H1 (cell line): ENCODE measurements around the gene SYT15. TPM values are rescaled to one million over a fixed set of nuclear protein-coding genes. Genes with fewer than 3 reads are reported as not detected.

ENCODE experiments used
- CTCF ChIA-PET: fragments of 300-600 bp; sonication (Branson Sonifier 250); formaldehyde crosslinking; loops from one replicate; lab custom pipeline; 2021; ENCODE audit not compliant: partially characterized antibody; lab: Charles Lee
- POLR2A ChIA-PET: fragments of 300-600 bp; sonication (Branson Sonifier 250); formaldehyde crosslinking; loops from one replicate; lab custom pipeline; 2021; ENCODE audit warnings: inconsistent platforms; ENCODE audit not compliant: partially characterized antibody; lab: Charles Lee
- DNase-seq, 2 experiments: peaks; one replicate each; pipeline versions ENCODE4 v3.0.0 to v3.0.0-alpha.2; 2010 to 2022; ENCODE audit warnings: low spot score in 2 of 2, low read depth in 1 of 2, mixed read lengths in 1 of 2
- FAIRE-seq: peaks from 2 replicates; lab custom pipeline; 2011; peaks lifted over from hg19 to GRCh38; lab: Jason Lieb, UNC
- H2AFZ ChIP-seq: 2 replicates; pipeline ENCODE4 v1.8.1; 2012; ENCODE audit warnings: low read length, inconsistent platforms
- H2AK5ac ChIP-seq: 2 replicates; pipeline ENCODE4 v1.6.1; 2013; ENCODE audit warnings: low read depth, low read length
- H2BK120ac ChIP-seq: replicated peaks from 2 replicates; pipeline ENCODE3; 2013; ENCODE audit warnings: low read depth, low read length, inconsistent platforms
- H2BK12ac ChIP-seq: 2 replicates; pipeline ENCODE4 v1.6.1; 2013; ENCODE audit warnings: low read depth, low read length
- H2BK15ac ChIP-seq: 2 replicates; pipeline ENCODE4 v1.6.1; 2013; ENCODE audit warnings: low read length
- H2BK20ac ChIP-seq: 2 replicates; pipeline ENCODE4 v1.6.1; 2013; ENCODE audit warnings: low read length
- H2BK5ac ChIP-seq: 2 replicates; pipeline ENCODE4 v1.6.1; 2013; ENCODE audit warnings: low read depth, low read length
- H3K14ac ChIP-seq: 2 replicates; pipeline ENCODE4 v1.6.1; 2013; ENCODE audit warnings: inconsistent platforms; ENCODE audit not compliant: insufficient read length
- H3K18ac ChIP-seq: 2 replicates; pipeline ENCODE4 v1.6.1; 2013; ENCODE audit warnings: low read length; ENCODE audit errors: extremely low read depth
- H3K23ac ChIP-seq: 2 replicates; pipeline ENCODE4 v1.6.1; 2013; ENCODE audit warnings: inconsistent platforms; ENCODE audit not compliant: insufficient read length
- H3K23me2 ChIP-seq: 2 replicates; pipeline ENCODE4 v1.6.1; 2013; ENCODE audit warnings: low read depth, low read length
- H3K27ac ChIP-seq: 2 replicates; pipeline ENCODE4 v1.6.1; 2011; ENCODE audit warnings: low read depth, low read length, inconsistent platforms
- H3K27me3 ChIP-seq, 4 experiments: replicated peaks in 1 of 4; 1 replicate in 1 of 4; 2 replicates in 3 of 4; pipeline versions ENCODE4 v1.6.1 to v1.8.1; 2011 to 2013; ENCODE audit warnings: low read length in 3 of 4, mild to moderate bottlenecking in 3 of 4, inconsistent platforms in 2 of 4, mixed read lengths in 2 of 4, moderate library complexity in 1 of 4; ENCODE audit not compliant: control insufficient read depth in 3 of 4, insufficient read depth in 3 of 4; ENCODE audit errors: extremely low read depth in 1 of 4
- H3K36me3 ChIP-seq, 4 experiments: 2 replicates each; pipeline versions ENCODE4 v1.6.1 to v1.8.1; 2011 to 2013; ENCODE audit warnings: mild to moderate bottlenecking in 4 of 4, low read length in 3 of 4, moderate library complexity in 2 of 4, control low read depth in 1 of 4, inconsistent platforms in 1 of 4; ENCODE audit not compliant: insufficient read depth in 4 of 4, control insufficient read depth in 2 of 4
- H3K4ac ChIP-seq: replicated peaks from 2 replicates; pipeline ENCODE3; 2013; ENCODE audit warnings: low read length, low read depth, mixed read lengths, inconsistent platforms; ENCODE audit not compliant: insufficient read length
- H3K4me1 ChIP-seq, 4 experiments: replicated peaks in 1 of 4; 1 replicate in 1 of 4; 2 replicates in 3 of 4; pipeline versions ENCODE4 v1.6.1 to v1.8.1; 2011 to 2013; ENCODE audit warnings: low read length in 3 of 4, inconsistent platforms in 2 of 4, mixed read lengths in 1 of 4; ENCODE audit not compliant: insufficient read depth in 4 of 4, control insufficient read depth in 3 of 4
- H3K4me2 ChIP-seq, 2 experiments: 2 replicates each; pipeline versions ENCODE4 v1.6.1 to v1.8.1; 2011 to 2013; ENCODE audit warnings: low read depth in 2 of 2, low read length in 2 of 2, control low read depth in 1 of 2, inconsistent platforms in 1 of 2, mild to moderate bottlenecking in 1 of 2; ENCODE audit not compliant: insufficient read depth in 1 of 2
- H3K4me3 ChIP-seq, 4 experiments: fragments of 200-600, 300-600 bp in 1 of 4; sonication (generic), shearing (Covaris generic), sonication (Bioruptor Twin) in 1 of 4; 2 replicates each; pipeline versions ENCODE4 v1.5.1 to v1.8.1; 2011 to 2016; ENCODE audit warnings: low read length in 4 of 4, low read depth in 3 of 4, control low read depth in 2 of 4, inconsistent platforms in 2 of 4, mild to moderate bottlenecking in 2 of 4, mixed read lengths in 1 of 4, moderate library complexity in 1 of 4; ENCODE audit not compliant: insufficient read depth in 2 of 4; ENCODE audit errors: extremely low read depth in 1 of 4
- H3K56ac ChIP-seq: replicated peaks from 2 replicates; pipeline ENCODE3; 2013; ENCODE audit warnings: low read depth, mild to moderate bottlenecking, mixed read lengths, low read length, inconsistent platforms; ENCODE audit not compliant: insufficient read length
- H3K79me1 ChIP-seq: 2 replicates; pipeline ENCODE4 v1.6.1; 2013; ENCODE audit warnings: low read depth, low read length, control low read depth
- H3K79me2 ChIP-seq, 2 experiments: 2 replicates each; pipeline versions ENCODE4 v1.6.1 to v1.8.1; 2012 to 2013; ENCODE audit warnings: low read length in 2 of 2, mild to moderate bottlenecking in 2 of 2, inconsistent platforms in 1 of 2; ENCODE audit not compliant: insufficient read depth in 2 of 2, control insufficient read depth in 1 of 2
- H3K9ac ChIP-seq, 4 experiments: replicated peaks in 1 of 4; 1 replicate in 1 of 4; 2 replicates in 3 of 4; pipeline versions ENCODE4 v1.6.1 to v1.8.1; 2011 to 2013; ENCODE audit warnings: low read depth in 3 of 4, low read length in 3 of 4, control low read depth in 2 of 4, mild to moderate bottlenecking in 2 of 4, moderate library complexity in 2 of 4, inconsistent platforms in 1 of 4; ENCODE audit errors: extremely low read depth in 1 of 4
- H3K9me3 ChIP-seq, 2 experiments: 2 replicates each; pipeline versions ENCODE4 v1.6.1 to v1.8.1; 2012 to 2013; ENCODE audit warnings: mild to moderate bottlenecking in 2 of 2, moderate library complexity in 2 of 2, control low read depth in 1 of 2, inconsistent platforms in 1 of 2, low read depth in 1 of 2, low read length in 1 of 2, mixed read lengths in 1 of 2; ENCODE audit not compliant: insufficient read depth in 2 of 2
- H4K20me1 ChIP-seq, 2 experiments: replicated peaks in 1 of 2; 2 replicates each; pipeline versions ENCODE3 to v1.8.1; 2011 to 2013; ENCODE audit warnings: inconsistent platforms in 2 of 2, low read length in 2 of 2, mild to moderate bottlenecking in 1 of 2; ENCODE audit not compliant: insufficient read depth in 2 of 2, control insufficient read depth in 1 of 2
- H4K5ac ChIP-seq: 2 replicates; pipeline ENCODE4 v1.6.1; 2013; ENCODE audit warnings: low read length, low read depth, mixed read lengths, inconsistent platforms; ENCODE audit not compliant: insufficient read length
- H4K8ac ChIP-seq: 2 replicates; pipeline ENCODE4 v1.8.0; 2013; ENCODE audit warnings: mild to moderate bottlenecking, moderate library complexity, low read length, inconsistent platforms; ENCODE audit not compliant: insufficient read depth; ENCODE audit errors: extremely low read depth
- H4K91ac ChIP-seq: replicated peaks from 2 replicates; pipeline ENCODE3; 2013; ENCODE audit warnings: low read length, mixed read lengths, inconsistent platforms; ENCODE audit not compliant: insufficient read length
- KDM4A ChIP-seq: IDR thresholded peaks from one replicate; pipeline ENCODE4 v1.7.1; 2012; ENCODE audit warnings: low read depth, mild to moderate bottlenecking, moderate library complexity, low read length, inconsistent platforms; ENCODE audit not compliant: severe bottlenecking
- POLR2A ChIP-seq, 2 experiments: IDR thresholded peaks; 1 replicate in 1 of 2; 2 replicates in 1 of 2; pipeline ENCODE4 v1.6.1; 2011; ENCODE audit warnings: low read depth in 2 of 2, low read length in 2 of 2, mild to moderate bottlenecking in 2 of 2; ENCODE audit errors: control extremely low read depth in 1 of 2
- RNF2 ChIP-seq: fragments of 200-900, 300-1000 bp; sonication (generic); IDR thresholded peaks from 2 replicates; pipeline ENCODE4 v1.7.1; 2016; ENCODE audit warnings: borderline replicate concordance, low read depth, mild to moderate bottlenecking, antibody characterized with exemption, low read length; ENCODE audit not compliant: poor library complexity, severe bottlenecking; ENCODE audit errors: missing control alignments
- SIN3A ChIP-seq, 2 experiments: IDR thresholded peaks in 1 of 2; conservative IDR thresholded peaks in 1 of 2; 2 replicates each; pipeline ENCODE4 v1.6.1; 2011 to 2012; ENCODE audit warnings: low read length in 2 of 2, improper control_type of control experiment in 1 of 2, low read depth in 1 of 2, mild to moderate bottlenecking in 1 of 2
- TEAD4 ChIP-seq: IDR thresholded peaks from 2 replicates; pipeline ENCODE4 v1.6.1; 2012; ENCODE audit warnings: low read depth, low read length, inconsistent platforms, mixed read lengths
- WGBS, 2 experiments: shearing (Covaris generic) in 1 of 2; methylation state at CpG; one replicate each; pipeline versions ENCODE4 v1.1.6 to v1.1.7; 2013 to 2015; ENCODE audit warnings: low lambda C conversion rate in 2 of 2, mixed read lengths in 2 of 2, inconsistent platforms in 1 of 2, low coverage in 1 of 2, missing lambda C conversion rate in 1 of 2; ENCODE audit not compliant: insufficient replicate concordance in 2 of 2, insufficient coverage in 1 of 2, insufficient read length in 1 of 2; ENCODE audit errors: extremely low coverage in 1 of 2, missing lambda C conversion rate in 1 of 2; 5-methylcytosine and 5-hydroxymethylcytosine counted together
- polyA plus RNA-seq, 7 experiments: library from polyadenylated mRNA; depleted of rRNA in 3 of 7; stranded (reverse) in 5 of 7; unstranded in 2 of 7; fragments of >200 nt in 5 of 7; fragments of 200-250 nt in 2 of 7; gene quantifications; 1 replicate in 5 of 7; 2 replicates in 1 of 7; 4 replicates in 1 of 7; pipeline versions ENCODE4 v1.2.1 to v1.2.3, GENCODE V29; 2011 to 2013; ENCODE audit warnings: missing spikeins in 2 of 7, mixed read lengths in 2 of 7
- total RNA-seq: library from RNA; stranded (reverse); fragmentation: NEBNext Ultra II Directional; extraction: Animal tissue kit (Norgen Biotek cat#: 25700); gene quantifications from 2 replicates; pipeline ENCODE4 v1.2.1, GENCODE V29; 2021
- TF ChIP-seq, protein P1 (sequence below): IDR thresholded peaks from 2 replicates; pipeline ENCODE4 v1.6.1; 2012; ENCODE audit warnings: inconsistent platforms

SYT15 gene
- total and polyA plus RNA-seq, 2 of the 8 experiments (the other 6 are each of a cell fraction or from before 2014, with no cell fraction given), result 0.39 to 0.61 TPM

DNA sequence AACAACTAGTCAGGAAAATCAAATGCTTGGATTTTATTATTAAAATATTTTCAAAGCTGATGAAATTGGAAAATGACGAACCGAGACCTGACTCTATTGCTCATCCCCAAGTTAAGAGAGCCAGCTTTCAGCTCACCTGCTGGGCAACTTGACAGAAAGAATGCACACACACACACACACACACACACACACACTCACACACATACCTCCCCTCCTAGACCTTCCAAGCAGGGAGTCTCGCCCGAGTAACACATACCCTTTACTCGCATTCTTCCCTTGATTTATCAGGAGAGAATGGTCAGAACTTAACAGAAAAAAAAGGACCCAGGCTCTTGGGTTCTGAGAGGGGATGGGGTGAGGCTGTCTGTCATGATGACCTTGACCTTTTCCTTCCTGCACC, 41.6 kb upstream of the SYT15 start:
- Histone ChIP-seq H3K4ac (peak overlapping the region; percentile 10), H3K4me3 (no peak overlapping the region), H2BK120ac (no peak overlapping the region), H2AK5ac (no peak overlapping the region), H3K18ac (no peak overlapping the region), H3K27me3 (peaks cover 0 to 6% (median 1%) of the 10 kb centered on the region in 4 experiments; a peak in 4 of 7 replicates), H3K56ac (peak overlapping the region; percentile 8), H3K9ac (no peak overlapping the region), H2BK15ac (0 out of 2 replicates have a peak overlapping the region, but pooled peaks have one; percentile 3), H4K5ac (no peak overlapping the region), H3K27ac (no peak overlapping the region), H3K4me2 (0 out of 4 replicates have a peak overlapping the region, but pooled peaks of 1 of the 2 experiments have one; percentile 2), H3K14ac (no peak overlapping the region), H2BK20ac (no peak overlapping the region), H3K36me3 (no peaks in the 10 kb centered on the region), H3K23ac (no peak overlapping the region), H4K8ac (no peak overlapping the region), H2BK12ac (no peak overlapping the region), H3K9me3 (no peaks in the 10 kb centered on the region), H3K4me1 (peaks cover 11 to 15% (median 12%) of the 10 kb centered on the region in 4 experiments), H2BK5ac (no peak overlapping the region), H4K20me1 (peaks cover 0 to 2% of the 10 kb centered on the region in 2 experiments), H4K91ac (no peak overlapping the region), H2AFZ (no peak overlapping the region), H3K79me2 (no peaks in the 10 kb centered on the region), H3K79me1 (no peaks in the 10 kb centered on the region), H3K23me2 (peaks cover 2% of the 10 kb centered on the region; the same call in 1 of the 2 replicates)
- FAIRE-seq, result no peak
- DNase-seq, result no peak
- TF ChIP-seq TEAD4 (peak; percentile 96), KDM4A (peak; percentile 5), POLR2A (IDR thresholded peaks at IDR 0.05; ENCODE audit: control extremely low read depth in 1 of 2, low read depth in 2 of 2, low read length in 2 of 2) (no peak), SIN3A (conservative IDR thresholded peaks at IDR 0.05 in 1 of 2, IDR thresholded peaks at IDR 0.05 in 1 of 2; ENCODE audit: low read depth in 1 of 2, low read length in 2 of 2) (0 out of 4 replicates have a peak, but pooled peaks of 1 of the 2 experiments have one; percentile 47), RNF2 (no peak)
- TF ChIP-seq, protein P1, sequence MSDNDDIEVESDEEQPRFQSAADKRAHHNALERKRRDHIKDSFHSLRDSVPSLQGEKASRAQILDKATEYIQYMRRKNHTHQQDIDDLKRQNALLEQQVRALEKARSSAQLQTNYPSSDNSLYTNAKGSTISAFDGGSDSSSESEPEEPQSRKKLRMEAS, result 0 out of 2 replicates have a peak, but pooled peaks have one; percentile 3
- ChIA-PET POLR2A (interaction anchor here (0.7 to 1.6 kb wide), 4 partner anchors 9 to 16 kb away, joined by 3 to 5 read pairs (median 3); no protein-coding TSS in a partner anchor), CTCF (interaction anchor here (0.7 to 6.5 kb wide), 6 partner anchors 8 to 24 kb away, joined by 3 to 46 read pairs (median 4); no protein-coding TSS in a partner anchor)
- 69% methylated on average over 5 of the region's 5 CpGs; no CpG with 5 or more reads in 1 of the 2 experiments for WGBS, 2 experiments
